LNCaP clone FGC (cell line): ENCODE measurements around the gene PNLIPRP1.

Experiments
- DNase-seq: peaks from one replicate; pipeline ENCODE4 v3.0.0-alpha.2; 2011; ENCODE audit warnings: low read depth
- H3K4me3 ChIP-seq: 2 replicates; pipeline ENCODE4 v1.5.1; 2011; ENCODE audit warnings: mild to moderate bottlenecking, low read depth, low read length, control low read depth
- TF ChIP-seq, protein P1 (sequence below): IDR thresholded peaks from 2 replicates; pipeline ENCODE4 v1.5.1; 2012; ENCODE audit warnings: mild to moderate bottlenecking; ENCODE audit not compliant: control insufficient read depth, insufficient read depth; ENCODE audit errors: extremely low read depth

Gene PNLIPRP1

DNA sequence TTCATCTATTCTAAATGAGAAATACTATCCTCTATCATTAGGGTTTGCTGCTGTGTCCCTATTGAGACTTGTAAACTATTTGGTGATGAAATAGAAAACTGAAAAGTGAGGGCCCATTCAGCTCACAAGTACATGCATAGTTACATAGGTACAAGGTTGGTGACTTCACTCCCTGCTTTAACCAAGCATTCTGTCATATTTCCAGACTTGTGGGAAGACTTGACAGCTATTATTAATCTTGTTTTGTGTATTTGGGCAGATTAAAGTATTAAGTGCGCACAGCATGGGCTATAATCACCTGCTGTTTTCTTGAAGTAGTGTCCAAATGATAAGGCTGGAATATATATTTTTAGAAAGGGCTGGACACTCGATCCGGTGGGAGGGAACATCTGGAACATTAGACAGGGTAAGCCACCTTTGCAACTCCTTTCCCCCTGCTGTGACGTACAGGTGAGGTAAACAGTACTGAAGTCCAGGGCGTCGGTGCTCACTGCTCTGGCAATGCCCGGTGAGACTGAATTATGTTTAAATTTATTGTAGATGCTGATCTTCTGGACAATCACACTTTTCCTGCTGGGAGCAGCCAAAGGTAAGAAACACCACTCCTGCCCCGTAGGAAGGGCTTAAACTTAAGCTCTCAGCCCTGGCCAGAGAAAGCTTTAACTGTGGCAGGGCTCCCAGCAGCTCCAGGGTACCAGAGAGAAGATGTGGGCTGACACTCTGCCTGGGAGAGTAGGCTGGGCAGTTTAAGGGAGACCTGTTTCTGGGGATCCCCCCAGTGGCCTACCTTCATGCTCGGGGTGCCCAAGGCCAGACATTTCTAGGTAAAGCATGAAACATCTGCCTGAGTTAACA is at the start of gene PNLIPRP1:
PNLIPRP1 (plus strand) TSS at position 370 of the 855 bp plus-strand sequence; CDS start at position 541, 171 bp downstream.
- TF ChIP-seq, protein P1, sequence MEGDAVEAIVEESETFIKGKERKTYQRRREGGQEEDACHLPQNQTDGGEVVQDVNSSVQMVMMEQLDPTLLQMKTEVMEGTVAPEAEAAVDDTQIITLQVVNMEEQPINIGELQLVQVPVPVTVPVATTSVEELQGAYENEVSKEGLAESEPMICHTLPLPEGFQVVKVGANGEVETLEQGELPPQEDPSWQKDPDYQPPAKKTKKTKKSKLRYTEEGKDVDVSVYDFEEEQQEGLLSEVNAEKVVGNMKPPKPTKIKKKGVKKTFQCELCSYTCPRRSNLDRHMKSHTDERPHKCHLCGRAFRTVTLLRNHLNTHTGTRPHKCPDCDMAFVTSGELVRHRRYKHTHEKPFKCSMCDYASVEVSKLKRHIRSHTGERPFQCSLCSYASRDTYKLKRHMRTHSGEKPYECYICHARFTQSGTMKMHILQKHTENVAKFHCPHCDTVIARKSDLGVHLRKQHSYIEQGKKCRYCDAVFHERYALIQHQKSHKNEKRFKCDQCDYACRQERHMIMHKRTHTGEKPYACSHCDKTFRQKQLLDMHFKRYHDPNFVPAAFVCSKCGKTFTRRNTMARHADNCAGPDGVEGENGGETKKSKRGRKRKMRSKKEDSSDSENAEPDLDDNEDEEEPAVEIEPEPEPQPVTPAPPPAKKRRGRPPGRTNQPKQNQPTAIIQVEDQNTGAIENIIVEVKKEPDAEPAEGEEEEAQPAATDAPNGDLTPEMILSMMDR, result no peak
- no peak within 1 kb of the TSS for H3K4me3 ChIP-seq
- DNase-seq, result no peak

DNA sequence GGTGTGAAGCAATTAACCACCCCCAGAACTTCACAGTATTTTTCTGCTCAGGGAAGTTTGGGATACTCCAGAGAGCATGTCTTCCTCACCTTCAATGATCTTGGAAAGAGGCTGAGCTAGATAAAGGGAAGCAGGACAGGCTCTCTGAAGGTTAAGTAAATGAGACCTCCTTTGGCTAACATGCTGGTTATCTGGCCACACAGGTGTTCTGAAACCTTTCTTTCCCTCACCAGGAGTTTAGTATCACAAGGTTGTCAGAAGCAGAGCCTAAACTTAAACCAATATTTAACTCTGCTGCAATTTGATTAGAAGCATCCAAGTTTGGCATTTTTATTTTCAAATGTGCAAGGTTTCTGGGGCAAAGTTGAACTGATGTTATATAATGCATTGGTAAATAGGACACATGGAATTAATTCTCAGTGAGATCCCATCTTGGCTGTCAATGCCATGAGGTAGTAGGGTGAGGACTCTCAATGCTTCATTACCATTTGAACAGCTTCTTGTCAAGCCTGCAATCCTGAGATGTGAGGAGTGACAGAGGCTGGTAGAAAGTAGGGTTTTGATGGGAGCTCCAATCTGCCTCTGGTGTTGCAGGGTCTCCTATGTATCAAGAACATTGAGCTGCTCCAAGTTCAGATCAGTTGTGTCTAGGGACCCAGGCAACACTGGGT is 48.6 kb upstream of the PNLIPRP1 start:
- no peak for DNase-seq
- no peak overlapping the region for H3K4me3 ChIP-seq
- TF ChIP-seq, protein P1, result no peak

DNA sequence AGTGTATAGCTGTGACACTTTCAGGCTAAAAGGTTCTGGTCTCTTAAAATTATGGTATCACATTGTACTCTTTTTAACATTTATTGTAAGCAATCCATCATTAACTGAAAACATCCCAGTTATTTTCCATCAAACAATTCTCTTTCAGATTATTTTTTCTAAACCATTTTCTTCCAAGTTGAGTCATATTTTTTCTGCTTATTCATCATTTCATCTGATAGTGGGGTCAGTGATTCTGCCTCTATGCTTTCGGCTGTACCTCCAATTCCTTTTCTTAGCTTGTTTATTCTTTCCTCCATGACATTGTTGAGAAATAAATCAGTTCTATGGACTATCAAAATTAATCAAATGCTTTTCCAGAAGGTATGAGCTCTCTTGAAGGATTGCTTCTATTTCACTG is 45.6 kb upstream of the PNLIPRP1 start:
- DNase-seq, result no peak
- TF ChIP-seq, protein P1, result no peak

DNA sequence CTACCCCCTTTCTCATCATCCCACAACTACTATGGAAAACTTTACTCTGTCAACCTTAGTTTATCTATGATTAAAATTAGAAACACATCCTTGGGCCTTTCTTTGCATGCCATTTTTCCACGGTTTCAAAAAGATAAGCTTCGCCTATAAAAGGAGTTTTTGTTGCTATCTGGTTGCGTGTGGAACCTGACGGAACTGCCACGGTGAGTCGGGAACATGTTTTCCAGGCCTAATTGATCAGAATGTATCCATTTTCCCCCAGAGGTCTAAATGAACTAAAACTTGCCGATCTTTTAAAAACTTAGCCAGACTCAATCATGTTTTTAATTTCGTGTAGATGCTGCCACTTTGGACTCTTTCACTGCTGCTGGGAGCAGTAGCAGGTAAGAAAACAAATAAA is 45.0 kb upstream of the PNLIPRP1 start, which contains the start of gene PNLIP:
PNLIP (plus strand) TSS at position 176 of the 400 bp plus-strand sequence; CDS start at position 338, 162 bp downstream.
- H3K4me3 ChIP-seq, result no peak within 1 kb of the TSS
- TF ChIP-seq, protein P1, result no peak
- DNase-seq, result no peak

More for the DNA sequence above, 45.6 kb upstream of the PNLIPRP1 start:
- H3K4me3 ChIP-seq, result no peak overlapping the region

DNA sequence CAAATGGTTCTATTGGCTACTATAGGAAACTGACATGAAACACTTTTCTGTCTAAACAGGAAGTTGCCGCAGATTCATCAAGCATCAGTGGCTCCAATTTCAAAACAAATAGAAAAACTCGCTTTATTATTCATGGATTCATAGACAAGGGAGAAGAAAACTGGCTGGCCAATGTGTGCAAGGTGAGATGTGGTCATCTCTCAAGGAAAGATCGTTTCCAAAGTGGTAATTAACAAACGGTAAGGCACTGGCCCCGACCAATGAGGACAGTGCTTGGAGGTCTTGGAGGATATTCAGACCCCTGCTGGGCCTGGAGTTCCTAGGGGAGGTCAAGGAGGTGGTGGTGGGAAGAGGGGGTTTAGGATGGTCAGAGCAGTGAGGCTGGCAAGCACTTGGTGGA is 42.5 kb upstream of the PNLIPRP1 start:
- H3K4me3 ChIP-seq, result no peak overlapping the region
- TF ChIP-seq, protein P1, result no peak
- no peak for DNase-seq

GRCh38 chr10:116553378-116553980 is 37.3 kb upstream of the PNLIPRP1 start:
- H3K4me3 ChIP-seq, result no peak overlapping the region
- TF ChIP-seq, protein P1, result no peak

More at GRCh38 chr10:116553378-116553980, 37.3 kb upstream of the PNLIPRP1 start:
- DNase-seq, result peak; percentile 69
